NCI-H526 treated with DMSO at 0.1 percent for 48 hours (cell line): ENCODE data around the gene HOXC9.

Source experiments
- DNase-seq: peaks from one replicate; lab custom pipeline; 2025; lab: John Stamatoyannopoulos, UW

HOXC9 gene

DNA sequence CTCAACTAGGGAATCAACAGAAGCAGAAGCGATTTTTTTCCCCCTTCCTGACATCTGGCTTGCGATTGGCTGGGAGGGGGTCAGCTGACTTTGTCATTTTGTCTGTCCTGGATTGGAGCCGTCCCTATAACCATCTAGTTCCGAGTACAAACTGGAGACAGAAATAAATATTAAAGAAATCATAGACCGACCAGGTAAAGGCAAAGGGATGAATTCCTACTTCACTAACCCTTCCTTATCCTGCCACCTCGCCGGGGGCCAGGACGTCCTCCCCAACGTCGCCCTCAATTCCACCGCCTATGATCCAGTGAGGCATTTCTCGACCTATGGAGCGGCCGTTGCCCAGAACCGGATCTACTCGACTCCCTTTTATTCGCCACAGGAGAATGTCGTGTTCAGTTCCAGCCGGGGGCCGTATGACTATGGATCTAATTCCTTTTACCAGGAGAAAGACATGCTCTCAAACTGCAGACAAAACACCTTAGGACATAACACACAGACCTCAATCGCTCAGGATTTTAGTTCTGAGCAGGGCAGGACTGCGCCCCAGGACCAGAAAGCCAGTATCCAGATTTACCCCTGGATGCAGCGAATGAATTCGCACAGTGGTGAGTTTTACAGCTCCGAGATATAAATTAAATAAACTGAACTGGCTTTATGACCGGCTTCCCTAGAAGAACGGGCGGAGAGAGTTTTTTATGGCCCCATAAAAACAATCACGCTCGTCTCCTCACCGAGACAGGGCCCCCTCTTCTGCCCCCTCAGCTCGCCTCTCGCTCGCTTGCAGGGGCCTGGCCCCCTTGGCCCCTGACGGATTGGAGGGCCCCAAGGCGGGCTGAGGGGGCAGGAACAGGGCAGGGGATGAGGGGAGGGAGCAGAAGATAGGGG is 28.6 kb downstream of the HOXC9 start, which contains the start of gene HOXC6:
TSS of gene HOXC6 (plus strand) at position 127 of the 888 bp plus-strand sequence. CDS start at position 209, 82 bp downstream.
- DNase-seq = no peak

- DNase-seq = no peak
Measured at GRCh38 chr12:54029529-54030441, 29.8 kb downstream of the HOXC9 start.

DNA sequence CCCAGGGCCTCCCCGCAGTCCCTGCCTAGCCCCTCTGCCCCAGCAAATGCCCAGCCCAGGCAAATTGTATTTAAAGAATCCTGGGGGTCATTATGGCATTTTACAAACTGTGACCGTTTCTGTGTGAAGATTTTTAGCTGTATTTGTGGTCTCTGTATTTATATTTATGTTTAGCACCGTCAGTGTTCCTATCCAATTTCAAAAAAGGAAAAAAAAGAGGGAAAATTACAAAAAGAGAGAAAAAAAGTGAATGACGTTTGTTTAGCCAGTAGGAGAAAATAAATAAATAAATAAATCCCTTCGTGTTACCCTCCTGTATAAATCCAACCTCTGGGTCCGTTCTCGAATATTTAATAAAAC is 30.5 kb downstream of the HOXC9 start:
- no peak for DNase-seq

DNA sequence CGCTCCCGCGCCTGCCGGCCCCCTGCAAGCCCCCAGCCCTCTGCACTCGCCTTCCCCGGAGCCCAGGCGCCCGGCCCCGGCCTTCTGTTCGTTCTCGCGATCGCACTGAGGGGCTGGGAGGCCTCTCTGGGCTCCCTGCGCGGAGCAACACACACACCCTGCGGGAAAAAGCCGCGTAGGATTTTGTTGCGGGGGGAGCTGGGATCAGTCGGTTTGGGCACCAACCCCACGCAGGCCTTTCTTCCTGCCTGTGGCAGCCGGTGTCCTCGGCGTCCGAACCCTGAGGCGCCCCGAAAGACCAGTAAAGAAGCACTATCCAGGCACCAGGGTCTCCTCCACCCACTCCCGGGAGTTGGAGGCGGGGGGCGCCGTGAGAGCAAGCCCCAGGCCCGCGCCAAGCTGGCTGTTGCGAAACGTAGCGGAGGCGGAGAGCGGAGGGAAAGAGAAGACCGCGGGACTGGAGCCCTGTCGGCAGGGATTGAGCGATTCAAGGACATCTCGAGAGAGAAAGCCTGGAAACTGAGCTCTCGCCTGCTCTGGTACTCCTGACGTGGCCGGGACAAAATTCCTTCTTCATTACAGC is 31.0 kb downstream of the HOXC9 start:
- no peak for DNase-seq

GRCh38 chr12:54031480-54031879 is 31.5 kb downstream of the HOXC9 start:
- no peak for DNase-seq

DNA sequence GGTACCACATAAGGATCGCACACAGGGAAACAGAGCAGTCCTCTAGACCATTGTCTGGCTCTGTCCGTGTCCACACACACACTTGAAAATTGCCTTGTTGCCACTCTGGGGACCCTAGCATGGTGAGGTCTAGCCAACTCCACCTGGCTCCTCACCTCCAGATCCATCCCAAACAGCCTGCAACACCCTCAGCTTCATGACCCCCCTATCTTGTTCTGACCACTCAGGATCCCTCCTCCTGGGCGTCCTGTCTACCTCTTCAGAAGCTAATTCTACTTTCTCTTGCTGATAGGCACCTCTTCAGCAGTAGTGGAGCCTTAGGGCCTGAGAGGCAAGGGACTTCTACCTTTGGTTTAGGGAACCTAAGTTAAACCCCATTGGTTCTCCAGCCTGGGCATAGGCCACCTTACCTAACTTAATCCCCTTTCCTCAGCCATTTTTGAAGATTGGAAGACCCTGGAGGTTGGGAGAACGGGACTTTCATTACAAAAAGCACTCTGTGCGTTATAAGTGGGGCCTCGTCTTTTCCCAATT is 32.2 kb downstream of the HOXC9 start:
- no peak for DNase-seq

GRCh38 chr12:54032627-54033100 is 32.7 kb downstream of the HOXC9 start, which contains the start of gene HOXC5:
TSS of gene HOXC5 (plus strand) at chr12:54033050. CDS start at chr12:54033123, 73 bp downstream.
- no peak for DNase-seq

DNA sequence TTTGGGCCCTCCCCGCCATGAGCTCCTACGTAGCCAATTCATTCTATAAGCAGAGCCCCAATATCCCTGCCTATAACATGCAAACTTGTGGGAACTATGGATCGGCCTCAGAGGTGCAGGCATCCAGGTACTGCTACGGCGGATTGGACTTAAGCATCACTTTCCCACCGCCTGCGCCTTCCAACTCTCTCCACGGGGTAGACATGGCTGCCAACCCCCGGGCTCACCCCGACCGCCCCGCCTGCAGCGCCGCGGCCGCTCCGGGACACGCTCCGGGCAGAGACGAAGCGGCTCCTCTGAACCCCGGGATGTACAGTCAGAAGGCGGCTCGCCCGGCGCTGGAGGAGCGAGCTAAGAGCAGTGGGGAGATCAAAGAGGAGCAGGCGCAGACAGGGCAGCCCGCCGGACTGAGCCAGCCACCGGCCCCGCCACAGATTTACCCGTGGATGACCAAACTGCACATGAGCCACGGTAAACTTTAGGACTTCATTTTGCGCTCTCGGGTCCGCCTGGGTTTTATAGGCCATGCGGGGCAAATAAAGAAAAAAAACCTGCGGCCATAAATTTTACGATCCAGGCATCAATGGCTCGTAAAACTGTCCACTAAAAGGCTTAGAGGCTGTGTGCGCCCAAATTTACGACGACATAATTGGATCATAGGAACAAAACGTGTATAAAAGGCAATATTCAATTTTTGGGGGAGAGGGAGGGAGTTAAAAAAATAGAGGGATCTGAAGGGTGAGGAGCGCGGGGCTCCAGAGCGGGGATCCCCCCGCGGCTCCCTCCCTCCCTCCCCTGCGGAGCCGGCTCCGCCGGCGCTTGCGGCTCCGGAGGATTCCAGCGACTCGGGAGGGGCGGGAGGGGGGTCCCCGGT is 33.4 kb downstream of the HOXC9 start:
- no peak for DNase-seq

- DNase-seq = no peak
Measured at GRCh38 chr12:54033980-54034784, 34.2 kb downstream of the HOXC9 start.

- DNase-seq = no peak
Measured at GRCh38 chr12:54034785-54035310, 34.9 kb downstream of the HOXC9 start.

DNA sequence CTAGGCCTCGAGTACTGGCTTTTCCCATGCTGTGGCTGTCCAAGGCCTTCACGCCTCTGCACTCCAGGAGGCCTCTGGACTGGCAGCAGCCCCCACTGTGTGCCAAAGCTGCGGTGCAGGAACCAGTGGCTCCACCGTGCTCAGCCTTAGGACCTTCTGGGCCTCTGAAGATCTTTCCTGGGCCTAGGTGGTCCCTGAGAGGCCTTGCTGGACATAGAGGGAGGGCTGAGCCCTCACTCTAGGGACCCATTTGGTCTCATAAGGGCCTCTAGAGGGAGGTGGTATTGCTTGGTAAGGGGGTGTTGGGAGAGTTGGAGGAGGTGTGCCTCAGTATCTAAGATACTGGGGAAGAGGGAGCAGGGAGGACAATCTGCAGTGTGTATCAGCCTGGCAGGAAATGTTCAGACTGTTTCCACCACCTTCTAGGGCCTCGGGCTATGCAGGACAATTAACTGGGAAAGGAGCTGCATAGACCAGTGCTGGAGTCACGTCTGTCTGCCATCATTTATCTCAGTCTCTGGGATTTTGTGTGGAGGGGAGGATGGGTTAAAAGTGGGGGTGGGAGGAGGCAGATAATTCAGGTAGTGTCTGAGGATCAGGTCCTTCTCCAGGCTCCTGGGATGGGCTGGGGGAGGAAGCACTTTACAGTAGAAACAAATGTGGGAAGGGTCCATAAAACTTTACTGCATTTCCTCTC is 35.8 kb downstream of the HOXC9 start:
- DNase-seq = no peak

DNA sequence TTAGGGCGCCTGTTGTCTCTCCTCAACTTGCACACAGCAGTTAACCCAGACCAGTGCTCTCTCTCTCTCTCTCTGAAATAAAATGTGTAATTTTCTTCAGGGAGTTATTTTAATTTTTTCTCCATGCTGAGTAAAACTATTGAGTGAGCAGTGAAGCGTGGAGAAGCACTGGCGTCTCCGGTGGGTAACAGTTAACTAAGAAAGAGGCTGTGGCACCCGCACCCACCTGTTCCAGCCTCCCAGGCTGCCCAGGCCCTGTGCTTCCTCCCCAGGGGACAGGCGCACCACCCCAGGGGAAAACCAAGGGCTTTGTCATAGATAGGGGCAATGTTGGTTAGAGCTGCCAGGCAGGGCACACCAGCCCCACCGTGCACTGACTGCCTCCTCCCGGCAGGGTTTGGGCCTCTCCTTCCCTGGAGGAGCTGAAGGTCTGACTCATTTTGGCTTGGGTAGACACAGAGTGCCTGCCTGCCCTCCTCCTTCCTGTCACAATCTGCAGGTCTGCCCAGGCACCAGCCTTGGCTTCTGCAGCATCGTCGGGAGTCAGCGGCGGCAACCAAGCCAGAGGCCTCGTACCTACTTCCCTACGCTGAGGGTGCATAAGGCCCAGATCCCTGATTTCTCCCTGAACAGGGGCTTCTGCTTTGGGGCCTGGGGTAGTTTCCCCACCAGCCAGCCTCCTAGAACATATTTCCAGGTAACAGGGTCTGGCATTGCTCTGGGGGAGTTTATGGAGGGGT is 36.8 kb downstream of the HOXC9 start:
- DNase-seq = no peak

DNA sequence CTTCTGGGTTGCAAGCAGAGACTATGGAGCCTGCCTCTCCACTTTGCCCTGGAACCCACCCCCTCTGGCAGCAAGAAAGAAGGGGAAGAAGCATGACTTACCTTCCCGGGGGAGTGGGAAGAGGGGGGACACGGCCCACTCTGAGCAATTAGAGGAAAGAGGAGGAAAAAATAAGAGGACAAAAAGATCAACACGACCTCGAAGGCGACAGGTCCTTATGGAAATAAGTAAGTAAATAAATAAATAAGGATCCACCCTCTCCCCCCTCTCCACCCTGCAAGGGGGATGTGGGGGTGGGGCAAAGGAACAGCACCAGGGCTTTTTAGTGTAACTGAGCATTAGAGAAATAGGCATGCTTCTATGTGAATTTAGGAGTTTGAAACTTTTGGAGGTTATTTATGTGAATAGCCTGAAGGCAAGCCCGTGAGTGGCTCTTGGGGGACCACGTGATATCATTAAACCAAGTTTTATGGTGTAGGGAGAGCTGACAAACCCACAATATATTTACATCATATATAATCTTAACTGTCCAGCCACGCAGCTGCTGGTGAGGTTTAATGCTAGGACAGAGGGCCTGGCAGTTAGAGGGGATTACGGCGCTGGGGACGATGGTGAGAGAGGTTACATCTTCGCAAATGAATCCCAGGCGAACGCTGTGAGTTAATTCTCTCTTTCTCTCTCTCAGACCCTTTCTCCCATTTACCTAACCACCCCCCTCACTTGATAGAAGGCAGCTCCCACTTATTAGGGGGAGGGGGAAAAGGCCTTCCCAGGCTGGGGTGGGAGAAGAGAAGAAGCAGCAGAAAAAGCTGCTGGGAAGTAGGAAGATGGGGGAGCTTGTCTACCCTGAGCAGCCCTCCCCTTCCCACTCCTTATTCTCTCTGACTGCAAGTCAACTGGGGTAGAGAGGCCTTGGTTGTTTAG is 37.7 kb downstream of the HOXC9 start:
- no peak for DNase-seq

GRCh38 chr12:54038284-54038870 is 38.4 kb downstream of the HOXC9 start:
- no peak for DNase-seq

GRCh38 chr12:54038871-54039414 is 39.0 kb downstream of the HOXC9 start:
- DNase-seq = no peak

GRCh38 chr12:54039417-54040147 is 39.6 kb downstream of the HOXC9 start:
- no peak for DNase-seq
